HFF-Myc (cell line): ENCODE data around the gene CEL.
"Not testable (repeated sequence)": the region's sequence is repeated elsewhere in the genome, so short reads cannot be mapped to it uniquely, and the experiment has no call there.

Experiments
- DNase-seq: peaks from one replicate; pipeline ENCODE4 v3.0.0-alpha.2; 2011; ENCODE audit warnings: low read depth; ENCODE audit errors: extremely low read depth
- H3K4me3 ChIP-seq: replicated peaks from 2 replicates; pipeline ENCODE4 v1.5.1; 2011; ENCODE audit warnings: low read depth, mild to moderate bottlenecking, control low read depth, low read length
- TF ChIP-seq, protein P1 (sequence below): IDR thresholded peaks from 2 replicates; pipeline ENCODE4 v1.5.1; 2012; ENCODE audit warnings: mild to moderate bottlenecking, low read depth, low read length, control low read depth; ENCODE audit errors: missing control alignments

The CEL gene

DNA sequence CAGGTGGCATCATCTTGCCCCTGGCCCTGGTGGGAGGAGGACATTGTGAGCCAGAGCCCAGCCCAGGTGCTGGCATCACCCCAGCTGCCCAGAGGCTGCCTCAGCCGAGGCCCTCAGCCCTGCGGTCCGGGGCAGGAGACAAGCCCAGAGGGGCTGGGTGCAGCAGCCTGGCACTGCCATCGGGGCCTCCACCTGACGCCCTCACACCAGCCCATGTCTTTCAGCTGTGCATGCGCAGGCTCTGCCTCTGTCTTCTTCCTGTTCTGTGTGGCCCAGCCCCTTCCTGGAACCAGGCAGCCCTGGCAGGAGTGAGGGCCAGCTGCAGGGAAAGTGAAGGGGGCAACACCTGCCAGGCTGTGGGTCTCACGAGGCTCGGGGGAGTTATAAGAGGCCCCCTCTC, 4.8 kb upstream of the CEL start:
- TF ChIP-seq, protein P1, sequence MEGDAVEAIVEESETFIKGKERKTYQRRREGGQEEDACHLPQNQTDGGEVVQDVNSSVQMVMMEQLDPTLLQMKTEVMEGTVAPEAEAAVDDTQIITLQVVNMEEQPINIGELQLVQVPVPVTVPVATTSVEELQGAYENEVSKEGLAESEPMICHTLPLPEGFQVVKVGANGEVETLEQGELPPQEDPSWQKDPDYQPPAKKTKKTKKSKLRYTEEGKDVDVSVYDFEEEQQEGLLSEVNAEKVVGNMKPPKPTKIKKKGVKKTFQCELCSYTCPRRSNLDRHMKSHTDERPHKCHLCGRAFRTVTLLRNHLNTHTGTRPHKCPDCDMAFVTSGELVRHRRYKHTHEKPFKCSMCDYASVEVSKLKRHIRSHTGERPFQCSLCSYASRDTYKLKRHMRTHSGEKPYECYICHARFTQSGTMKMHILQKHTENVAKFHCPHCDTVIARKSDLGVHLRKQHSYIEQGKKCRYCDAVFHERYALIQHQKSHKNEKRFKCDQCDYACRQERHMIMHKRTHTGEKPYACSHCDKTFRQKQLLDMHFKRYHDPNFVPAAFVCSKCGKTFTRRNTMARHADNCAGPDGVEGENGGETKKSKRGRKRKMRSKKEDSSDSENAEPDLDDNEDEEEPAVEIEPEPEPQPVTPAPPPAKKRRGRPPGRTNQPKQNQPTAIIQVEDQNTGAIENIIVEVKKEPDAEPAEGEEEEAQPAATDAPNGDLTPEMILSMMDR = no peak
- no peak for DNase-seq
- no peak overlapping the region for H3K4me3 ChIP-seq

DNA sequence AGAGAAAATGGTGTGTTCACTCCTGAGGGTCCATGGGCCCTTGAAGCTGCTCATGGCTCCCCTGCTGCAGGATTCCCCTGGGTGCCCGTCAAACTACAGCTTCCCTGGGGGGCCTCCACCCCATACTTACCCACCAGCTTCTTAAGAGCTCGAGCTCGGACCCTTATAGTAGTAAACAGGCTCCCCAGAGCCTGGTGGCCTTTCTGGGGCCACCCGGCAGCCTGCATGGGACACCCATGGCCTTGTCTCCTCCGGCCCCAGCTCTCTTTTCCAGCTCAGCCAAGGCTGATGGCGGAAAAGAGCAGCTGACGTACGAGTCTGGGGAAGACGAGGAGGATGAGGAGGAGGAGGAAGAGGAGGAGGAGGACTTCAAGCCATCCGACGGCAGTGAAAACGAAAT, 4.2 kb upstream of the CEL start:
- TF ChIP-seq, protein P1 = no peak
- DNase-seq = no peak
- no peak overlapping the region for H3K4me3 ChIP-seq

DNA sequence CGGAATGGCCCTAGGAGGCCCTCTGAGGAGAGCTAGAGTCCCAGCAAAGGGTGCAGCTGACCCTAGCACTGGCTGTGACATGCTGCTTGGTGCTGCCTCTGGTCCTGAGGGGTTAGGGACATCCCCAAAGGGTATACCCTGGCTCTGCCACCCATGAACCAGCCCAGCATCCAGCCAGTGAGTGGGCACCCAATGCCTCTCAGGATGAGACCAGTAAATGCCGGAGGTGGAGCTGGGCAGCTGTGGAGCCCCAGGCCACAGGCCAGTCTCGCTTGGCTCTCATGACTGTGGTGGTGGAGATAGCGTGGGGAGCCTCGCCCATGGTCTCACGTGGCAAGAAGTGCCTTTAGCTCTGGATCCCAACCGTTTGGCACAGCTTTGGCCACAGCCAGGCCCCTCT, 3.7 kb upstream of the CEL start:
- H3K4me3 ChIP-seq = no peak overlapping the region
- DNase-seq = no peak
- TF ChIP-seq, protein P1 = no peak

DNA sequence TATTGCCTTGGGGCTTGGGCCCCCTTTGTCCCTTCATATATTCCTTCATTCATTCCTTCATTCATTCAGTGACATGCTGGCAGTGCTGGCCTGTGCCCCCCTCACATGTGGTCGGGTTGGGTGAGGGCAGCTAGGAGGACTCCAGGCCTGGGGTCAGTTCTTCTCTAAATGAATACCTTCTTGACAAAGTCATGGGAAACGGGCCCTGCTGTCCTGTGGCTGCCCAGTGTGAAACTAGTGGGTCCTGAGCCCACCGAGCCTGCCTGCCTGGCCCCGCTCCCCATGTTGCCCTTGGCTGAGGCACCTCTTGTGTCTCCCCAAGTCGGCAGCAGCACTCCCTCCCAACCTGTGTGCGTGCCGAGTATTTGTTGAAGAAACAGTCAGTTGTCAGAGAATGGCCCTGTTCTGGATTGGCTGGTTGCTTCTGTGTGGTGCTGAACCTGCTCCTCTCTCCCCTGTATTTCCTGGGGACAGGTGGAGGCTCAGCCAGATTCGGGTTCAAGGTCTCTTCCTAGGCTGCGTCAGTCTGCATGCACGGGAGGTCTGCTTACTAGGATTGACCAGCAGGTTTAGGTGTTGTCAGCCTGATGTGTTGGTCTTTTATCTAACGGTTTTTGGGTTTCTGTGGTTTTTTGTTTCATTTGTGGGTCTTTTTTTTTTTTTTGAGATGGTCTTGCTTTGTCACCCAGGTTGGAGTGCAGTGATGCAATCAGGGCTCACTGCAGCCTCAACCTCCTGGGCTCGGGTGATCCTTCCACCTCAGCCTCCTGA, 3.0 kb upstream of the CEL start:
- DNase-seq = no peak
- no peak overlapping the region for H3K4me3 ChIP-seq
- TF ChIP-seq, protein P1 = no peak

DNA sequence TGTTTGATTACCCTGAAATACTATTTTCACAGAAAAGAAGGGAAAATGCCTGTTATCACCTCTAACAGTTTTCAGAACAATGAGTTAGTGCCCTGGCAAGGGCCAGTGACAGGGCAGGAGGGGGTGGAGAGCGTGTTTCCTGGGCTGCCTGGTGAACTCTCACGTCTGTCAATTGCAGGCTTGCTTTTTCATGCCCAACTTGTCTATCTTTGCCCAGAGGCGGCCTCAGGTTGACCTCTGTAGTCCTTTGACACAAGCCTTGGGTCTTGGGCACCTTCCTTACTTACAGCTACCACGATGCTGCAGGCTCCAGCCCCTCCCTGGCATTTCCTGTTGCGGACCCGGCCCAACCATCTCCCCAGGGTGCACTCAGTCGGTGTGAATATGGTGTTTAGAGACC, 2.2 kb upstream of the CEL start:
- TF ChIP-seq, protein P1 = no peak
- no peak for DNase-seq
- H3K4me3 ChIP-seq = no peak overlapping the region

DNA sequence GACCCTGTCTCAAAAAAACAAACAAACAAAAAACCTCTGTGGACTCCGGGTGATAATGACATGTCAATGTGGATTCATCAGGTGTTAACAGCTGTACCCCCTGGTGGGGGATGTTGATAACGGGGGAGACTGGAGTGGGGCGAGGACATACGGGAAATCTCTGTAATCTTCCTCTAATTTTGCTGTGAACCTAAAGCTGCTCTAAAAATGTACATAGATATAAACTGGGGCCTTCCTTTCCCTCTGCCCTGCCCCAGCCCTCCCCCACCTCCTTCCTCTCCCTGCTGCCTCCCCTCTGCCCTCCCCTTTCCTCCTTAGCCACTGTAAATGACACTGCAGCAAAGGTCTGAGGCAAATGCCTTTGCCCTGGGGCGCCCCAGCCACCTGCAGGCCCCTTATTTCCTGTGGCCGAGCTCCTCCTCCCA, 1.4 kb upstream of the CEL start:
- H3K4me3 ChIP-seq = no peak overlapping the region
- TF ChIP-seq, protein P1 = no peak
- no peak for DNase-seq

DNA sequence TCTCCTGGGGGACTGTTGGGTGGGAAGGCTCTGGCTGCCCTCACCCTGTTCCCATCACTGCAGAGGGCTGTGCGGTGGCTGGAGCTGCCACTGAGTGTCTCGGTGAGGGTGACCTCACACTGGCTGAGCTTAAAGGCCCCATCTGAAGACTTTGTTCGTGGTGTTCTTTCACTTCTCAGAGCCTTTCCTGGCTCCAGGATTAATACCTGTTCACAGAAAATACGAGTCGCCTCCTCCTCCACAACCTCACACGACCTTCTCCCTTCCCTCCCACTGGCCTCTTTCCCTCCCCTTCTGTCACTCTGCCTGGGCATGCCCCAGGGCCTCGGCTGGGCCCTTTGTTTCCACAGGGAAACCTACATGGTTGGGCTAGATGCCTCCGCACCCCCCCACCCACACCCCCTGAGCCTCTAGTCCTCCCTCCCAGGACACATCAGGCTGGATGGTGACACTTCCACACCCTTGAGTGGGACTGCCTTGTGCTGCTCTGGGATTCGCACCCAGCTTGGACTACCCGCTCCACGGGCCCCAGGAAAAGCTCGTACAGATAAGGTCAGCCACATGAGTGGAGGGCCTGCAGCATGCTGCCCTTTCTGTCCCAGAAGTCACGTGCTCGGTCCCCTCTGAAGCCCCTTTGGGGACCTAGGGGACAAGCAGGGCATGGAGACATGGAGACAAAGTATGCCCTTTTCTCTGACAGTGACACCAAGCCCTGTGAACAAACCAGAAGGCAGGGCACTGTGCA, 590 bp upstream of the CEL start:
- not testable (repeated sequence) for DNase-seq, H3K4me3 ChIP-seq

DNA sequence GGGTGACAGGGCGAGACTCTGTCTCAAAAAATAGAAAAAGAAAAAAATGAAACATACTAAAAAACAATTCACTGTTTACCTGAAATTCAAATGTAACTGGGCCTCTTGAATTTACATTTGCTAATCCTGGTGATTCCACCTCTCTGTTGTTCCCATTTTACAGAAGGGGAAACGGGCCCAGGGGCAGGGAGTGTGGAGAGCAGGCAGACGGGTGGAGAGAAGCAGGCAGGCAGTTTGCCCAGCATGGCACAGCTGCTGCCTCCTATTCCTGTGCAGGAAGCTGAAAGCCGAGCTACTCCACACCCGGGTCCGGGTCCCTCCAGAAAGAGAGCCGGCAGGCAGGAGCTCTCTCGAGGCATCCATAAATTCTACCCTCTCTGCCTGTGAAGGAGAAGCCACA, 788 bp downstream of the CEL start:
- H3K4me3 ChIP-seq, DNase-seq: not testable (repeated sequence)
